ENCODE measurements around the gene FNDC4. TPM values are rescaled to one million over a fixed set of nuclear protein-coding genes. Genes with fewer than 3 reads are reported as not detected.

The FNDC4 gene
- total and polyA plus RNA-seq, 8 donors, result 4.4 to 16.6 (median 13.4) TPM

DNA sequence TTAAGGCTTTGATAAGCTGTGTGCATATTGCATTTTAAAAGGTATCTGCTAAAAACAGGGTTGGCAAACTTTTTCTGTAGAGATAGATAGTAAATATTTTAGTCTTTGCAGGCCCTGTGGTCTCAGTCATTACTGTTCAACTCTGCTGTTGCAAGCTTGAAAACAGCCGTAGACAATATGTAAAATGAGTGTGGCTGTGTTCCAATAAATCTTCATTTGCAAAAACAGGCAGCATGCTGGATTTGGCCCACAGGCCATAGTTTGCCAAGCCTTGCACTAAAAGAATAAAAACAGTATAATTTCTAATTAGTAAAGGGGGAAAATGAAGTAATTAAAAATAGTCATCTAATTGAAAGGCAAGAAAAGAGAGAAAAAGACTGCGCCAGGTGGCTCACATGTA lies 37.0 kb upstream of the FNDC4 start:
- Histone ChIP-seq H3K4me3 (no peak overlapping the region), H3K27ac (no peak overlapping the region), H3K9me3 (no peaks in the 10 kb centered on the region), H3K36me3 (no peaks in the 10 kb centered on the region), H3K4me1 (no peaks in the 10 kb centered on the region), H3K27me3 (peaks cover 0 to 10% of the 10 kb centered on the region in 2 donors)
- intact Hi-C loops (cut with DNase I), result no loop called here
- ATAC-seq (no peak), DNase-seq (peak in 1 of 4 donors; percentile 10)
- TF ChIP-seq, protein P1, sequence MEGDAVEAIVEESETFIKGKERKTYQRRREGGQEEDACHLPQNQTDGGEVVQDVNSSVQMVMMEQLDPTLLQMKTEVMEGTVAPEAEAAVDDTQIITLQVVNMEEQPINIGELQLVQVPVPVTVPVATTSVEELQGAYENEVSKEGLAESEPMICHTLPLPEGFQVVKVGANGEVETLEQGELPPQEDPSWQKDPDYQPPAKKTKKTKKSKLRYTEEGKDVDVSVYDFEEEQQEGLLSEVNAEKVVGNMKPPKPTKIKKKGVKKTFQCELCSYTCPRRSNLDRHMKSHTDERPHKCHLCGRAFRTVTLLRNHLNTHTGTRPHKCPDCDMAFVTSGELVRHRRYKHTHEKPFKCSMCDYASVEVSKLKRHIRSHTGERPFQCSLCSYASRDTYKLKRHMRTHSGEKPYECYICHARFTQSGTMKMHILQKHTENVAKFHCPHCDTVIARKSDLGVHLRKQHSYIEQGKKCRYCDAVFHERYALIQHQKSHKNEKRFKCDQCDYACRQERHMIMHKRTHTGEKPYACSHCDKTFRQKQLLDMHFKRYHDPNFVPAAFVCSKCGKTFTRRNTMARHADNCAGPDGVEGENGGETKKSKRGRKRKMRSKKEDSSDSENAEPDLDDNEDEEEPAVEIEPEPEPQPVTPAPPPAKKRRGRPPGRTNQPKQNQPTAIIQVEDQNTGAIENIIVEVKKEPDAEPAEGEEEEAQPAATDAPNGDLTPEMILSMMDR (IDR thresholded peaks at IDR 0.05), result no peak

GRCh38 chr2:27527182-27527581 lies 32.2 kb upstream of the FNDC4 start:
- no peak overlapping the region for H3K4me3 ChIP-seq
- H3K27me3 ChIP-seq, result peaks cover 0 to 9% of the 10 kb centered on the region in 2 donors
- no peak for DNase-seq
- no peak for ATAC-seq
- no peaks in the 10 kb centered on the region for H3K4me1 ChIP-seq
- intact Hi-C loops (cut with DNase I), result no loop called here
- no peak overlapping the region for H3K27ac ChIP-seq
- H3K9me3 ChIP-seq, result no peaks in the 10 kb centered on the region
- H3K36me3 ChIP-seq, result no peaks in the 10 kb centered on the region
- TF ChIP-seq, protein P1 (IDR thresholded peaks at IDR 0.05), result no peak

DNA sequence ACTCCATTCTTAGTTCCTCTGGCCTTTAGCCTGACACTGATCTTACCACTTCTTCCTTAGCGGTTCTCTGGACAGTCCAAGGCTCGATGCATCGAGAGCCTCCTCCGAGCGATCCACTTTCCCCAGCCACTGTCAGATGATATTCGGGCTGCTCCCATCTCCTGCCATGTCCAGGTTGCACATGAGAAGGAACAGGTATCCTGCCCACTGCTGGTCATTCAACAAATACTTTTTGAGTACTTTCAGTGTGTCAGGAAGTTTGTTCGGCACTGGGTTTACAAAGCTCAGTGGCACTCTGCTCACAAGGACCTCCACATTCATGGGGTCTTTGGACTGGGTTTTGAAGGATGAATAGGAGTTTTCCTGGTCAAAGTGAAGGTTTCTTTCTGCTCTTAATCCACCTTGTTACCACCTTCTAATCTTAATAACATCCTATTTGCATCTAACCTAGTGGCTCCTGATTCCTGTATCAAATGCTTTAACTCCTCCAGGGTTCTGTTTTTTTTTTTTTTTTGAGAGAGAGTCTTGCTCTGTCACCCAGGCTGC lies 27.5 kb upstream of the FNDC4 start:
- Histone ChIP-seq H3K4me3 (no peak overlapping the region), H3K27me3 (peaks cover 0 to 18% of the 10 kb centered on the region in 2 donors), H3K4me1 (no peaks in the 10 kb centered on the region), H3K36me3 (no peaks in the 10 kb centered on the region), H3K9me3 (no peaks in the 10 kb centered on the region), H3K27ac (no peak overlapping the region)
- DNase-seq (no peak), ATAC-seq (no peak)
- intact Hi-C loops (cut with DNase I), result no loop called here
- TF ChIP-seq, protein P1 (IDR thresholded peaks at IDR 0.05), result no peak

DNA sequence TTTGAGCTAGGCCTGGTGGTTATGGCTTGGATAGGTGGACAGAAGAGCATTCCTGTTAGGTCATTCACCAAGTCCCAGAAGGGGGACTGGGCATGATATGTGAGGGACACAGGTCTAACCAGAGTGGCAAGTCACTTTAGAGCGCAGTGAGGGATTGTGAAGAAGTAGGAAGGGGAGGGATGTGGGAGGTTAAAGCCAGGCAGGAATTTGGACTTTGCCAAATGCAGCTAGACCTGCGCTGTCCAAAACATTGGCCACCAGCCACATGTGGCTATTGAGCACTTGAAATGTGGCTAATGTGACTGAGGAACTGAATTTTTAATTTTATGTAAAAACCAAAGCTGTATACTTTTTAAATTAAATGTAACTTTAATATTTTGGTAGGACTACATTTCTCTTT lies 25.3 kb upstream of the FNDC4 start:
- no peak for ATAC-seq
- Histone ChIP-seq H3K27me3 (peaks cover 0 to 14% of the 10 kb centered on the region in 2 donors), H3K4me1 (no peaks in the 10 kb centered on the region), H3K36me3 (no peaks in the 10 kb centered on the region), H3K4me3 (no peak overlapping the region), H3K27ac (no peak overlapping the region), H3K9me3 (no peaks in the 10 kb centered on the region)
- intact Hi-C loops (cut with DNase I), result no loop called here
- DNase-seq, result no peak
- TF ChIP-seq, protein P1 (IDR thresholded peaks at IDR 0.05), result no peak

DNA sequence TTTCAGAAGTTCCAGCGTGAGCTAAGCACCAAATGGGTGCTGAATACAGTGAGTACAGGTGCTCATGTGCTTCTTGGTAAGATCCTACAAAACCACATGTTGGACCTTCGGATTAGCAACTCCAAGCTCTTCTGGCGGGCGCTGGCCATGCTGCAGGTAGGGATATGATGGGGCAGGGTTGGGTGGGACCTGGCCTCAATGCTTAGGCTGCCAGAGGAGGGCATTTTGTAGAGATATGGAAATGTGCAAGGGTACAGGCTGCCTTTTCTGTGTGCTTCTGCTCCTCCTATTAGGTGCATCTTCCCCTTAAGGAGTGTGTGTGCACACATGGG lies 23.7 kb upstream of the FNDC4 start:
- no peaks in the 10 kb centered on the region for H3K9me3 ChIP-seq
- intact Hi-C loops (cut with DNase I), result no loop called here
- H3K4me3 ChIP-seq, result no peak overlapping the region
- H3K36me3 ChIP-seq, result no peaks in the 10 kb centered on the region
- TF ChIP-seq, protein P1 (IDR thresholded peaks at IDR 0.05), result no peak
- DNase-seq, result no peak
- H3K27me3 ChIP-seq, result peaks cover 0 to 14% of the 10 kb centered on the region in 2 donors
- no peak for ATAC-seq
- H3K4me1 ChIP-seq, result no peaks in the 10 kb centered on the region
- H3K27ac ChIP-seq, result no peak overlapping the region

Data from left lung (tissue), 10 donors.